ENCODE results near the gene STIL. TPM values are rescaled to one million over a fixed set of nuclear protein-coding genes. Genes with fewer than 3 reads are reported as not detected.

Gene STIL
- polyA plus RNA-seq, 1 donor (not counting 4 experiments of a cell fraction or from before 2014, with no cell fraction given) = 10.5 TPM

DNA sequence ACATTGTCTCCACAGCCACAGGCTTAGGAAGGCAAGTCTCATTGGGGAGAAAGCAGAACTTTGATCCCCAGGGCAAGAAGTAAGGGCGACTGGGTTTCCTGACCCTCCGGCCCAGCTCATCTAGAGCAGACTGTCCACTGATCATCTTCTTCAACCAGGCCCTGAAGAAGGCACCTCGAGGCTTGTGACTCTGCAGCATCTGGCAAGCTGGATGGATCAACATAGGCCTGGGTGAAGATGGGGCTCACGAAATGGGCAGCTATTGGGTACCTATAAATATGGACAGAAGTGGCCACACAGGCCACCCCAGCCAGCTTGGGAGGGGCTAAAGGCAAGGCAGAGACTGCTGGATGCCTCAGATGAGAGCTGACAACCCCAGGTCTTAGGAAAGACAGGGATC lies 94.9 kb downstream of the STIL start:
- no peak overlapping the region for H3K4me3 ChIP-seq (ENCODE audit: control insufficient read depth in 2 of 3, extremely low read depth in 1 of 3, insufficient read depth in 2 of 3, low read depth in 1 of 3, low read length in 3 of 3)
- dilution Hi-C loops (cut with MboI; ENCODE audit: extremely low pct_ligation_motif_present, low sequenced_read_pairs) = no loop called here
- peaks cover 16% of the 10 kb centered on the region for H3K27me3 ChIP-seq (ENCODE audit: control insufficient read depth, extremely low read depth, insufficient read depth, low read length)

DNA sequence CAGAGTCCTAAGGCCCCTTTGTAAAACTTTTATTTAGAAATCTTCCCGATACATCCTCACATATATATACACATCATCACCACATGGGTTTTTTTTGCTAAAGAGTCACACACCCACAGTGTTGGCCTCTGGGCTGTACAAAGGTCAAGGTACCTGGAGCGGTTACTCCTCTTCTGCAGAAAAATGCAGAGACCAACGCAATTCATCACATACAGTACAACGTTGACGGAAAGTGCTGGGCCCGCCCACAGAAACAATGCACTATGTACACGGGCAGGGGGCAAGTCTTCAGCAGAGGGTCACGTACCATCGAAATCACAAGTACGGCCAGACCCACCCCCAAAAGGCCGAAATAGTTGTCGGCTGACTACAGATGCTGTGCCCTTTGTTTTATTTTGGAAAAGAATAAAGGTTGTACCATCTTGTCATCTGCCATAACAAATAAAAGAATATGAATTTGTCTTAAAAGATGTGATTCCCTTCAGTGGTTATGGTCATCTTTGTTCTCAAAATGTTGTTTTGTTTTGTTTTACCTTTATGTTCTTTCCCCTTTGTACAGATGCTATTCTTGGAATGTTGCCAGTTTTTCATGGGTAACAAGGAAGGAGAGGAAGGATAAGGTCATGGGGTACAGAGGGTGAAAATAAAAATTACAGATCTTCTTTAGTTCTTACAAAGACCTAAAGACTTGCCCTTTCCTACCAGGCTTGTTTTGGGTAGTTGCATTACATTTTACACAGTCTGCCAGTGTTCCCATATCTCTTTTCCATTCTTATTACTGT lies 97.5 kb downstream of the STIL start:
- Histone ChIP-seq H3K4me2 (ENCODE audit: control insufficient read depth, extremely low read depth, insufficient read depth, low read depth, low read length) (no peak overlapping the region), H2AFZ (ENCODE audit: control insufficient read depth, low read length) (no peak overlapping the region), H3K27me3 (ENCODE audit: control insufficient read depth, extremely low read depth, insufficient read depth, low read length) (no peaks in the 10 kb centered on the region), H3K4me1 (ENCODE audit: control insufficient read depth, extremely low read depth, insufficient read depth, low read length) (no peaks in the 10 kb centered on the region), H3K27ac (ENCODE audit: control insufficient read depth, insufficient read depth, low read length) (no peak overlapping the region), H3K9me3 (ENCODE audit: control insufficient read depth, low read depth, low read length) (no peaks in the 10 kb centered on the region), H3K79me2 (ENCODE audit: control insufficient read depth, insufficient read depth, low read length) (no peaks in the 10 kb centered on the region), H3K4me3 (ENCODE audit: control insufficient read depth in 2 of 3, extremely low read depth in 1 of 3, insufficient read depth in 2 of 3, low read depth in 1 of 3, low read length in 3 of 3) (no peak overlapping the region), H4K20me1 (ENCODE audit: control insufficient read depth, extremely low read depth, insufficient read depth, low read length) (no peaks in the 10 kb centered on the region), H3K9ac (ENCODE audit: control insufficient read depth, extremely low read depth, insufficient read depth, low read length) (no peak overlapping the region), H3K36me3 (ENCODE audit: control insufficient read depth in 2 of 2, extremely low read depth in 1 of 2, insufficient read depth in 2 of 2, low read length in 2 of 2) (no peaks in the 10 kb centered on the region), H3K9me1 (ENCODE audit: control insufficient read depth, extremely low read depth, insufficient read depth, low read length) (no peaks in the 10 kb centered on the region)
- TF ChIP-seq, protein P1, sequence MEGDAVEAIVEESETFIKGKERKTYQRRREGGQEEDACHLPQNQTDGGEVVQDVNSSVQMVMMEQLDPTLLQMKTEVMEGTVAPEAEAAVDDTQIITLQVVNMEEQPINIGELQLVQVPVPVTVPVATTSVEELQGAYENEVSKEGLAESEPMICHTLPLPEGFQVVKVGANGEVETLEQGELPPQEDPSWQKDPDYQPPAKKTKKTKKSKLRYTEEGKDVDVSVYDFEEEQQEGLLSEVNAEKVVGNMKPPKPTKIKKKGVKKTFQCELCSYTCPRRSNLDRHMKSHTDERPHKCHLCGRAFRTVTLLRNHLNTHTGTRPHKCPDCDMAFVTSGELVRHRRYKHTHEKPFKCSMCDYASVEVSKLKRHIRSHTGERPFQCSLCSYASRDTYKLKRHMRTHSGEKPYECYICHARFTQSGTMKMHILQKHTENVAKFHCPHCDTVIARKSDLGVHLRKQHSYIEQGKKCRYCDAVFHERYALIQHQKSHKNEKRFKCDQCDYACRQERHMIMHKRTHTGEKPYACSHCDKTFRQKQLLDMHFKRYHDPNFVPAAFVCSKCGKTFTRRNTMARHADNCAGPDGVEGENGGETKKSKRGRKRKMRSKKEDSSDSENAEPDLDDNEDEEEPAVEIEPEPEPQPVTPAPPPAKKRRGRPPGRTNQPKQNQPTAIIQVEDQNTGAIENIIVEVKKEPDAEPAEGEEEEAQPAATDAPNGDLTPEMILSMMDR (optimal IDR thresholded peaks at IDR 0.05 in 1 of 3, IDR thresholded peaks at IDR 0.05 in 1 of 3, conservative IDR thresholded peaks at IDR 0.05 in 1 of 3; ENCODE audit: extremely low read depth in 1 of 3, insufficient read depth in 2 of 3, low read length in 3 of 3) = no peak
- no peak for TF ChIP-seq EZH2 (IDR thresholded peaks at IDR 0.05; ENCODE audit: low read length)
- no peak for DNase-seq (ENCODE audit: low read depth, low spot score)
- dilution Hi-C loops (cut with MboI; ENCODE audit: extremely low pct_ligation_motif_present, low sequenced_read_pairs) = no loop called here
- no peak for FAIRE-seq

More for the DNA sequence above, 94.9 kb downstream of the STIL start:
- Histone ChIP-seq H2AFZ (ENCODE audit: control insufficient read depth, low read length) (no peak overlapping the region), H3K9me3 (ENCODE audit: control insufficient read depth, low read depth, low read length) (no peaks in the 10 kb centered on the region), H3K4me1 (ENCODE audit: control insufficient read depth, extremely low read depth, insufficient read depth, low read length) (no peaks in the 10 kb centered on the region), H3K9ac (ENCODE audit: control insufficient read depth, extremely low read depth, insufficient read depth, low read length) (no peak overlapping the region), H3K27ac (ENCODE audit: control insufficient read depth, insufficient read depth, low read length) (no peak overlapping the region), H3K36me3 (ENCODE audit: control insufficient read depth in 2 of 2, extremely low read depth in 1 of 2, insufficient read depth in 2 of 2, low read length in 2 of 2) (no peaks in the 10 kb centered on the region), H3K79me2 (ENCODE audit: control insufficient read depth, insufficient read depth, low read length) (no peaks in the 10 kb centered on the region), H3K4me2 (ENCODE audit: control insufficient read depth, extremely low read depth, insufficient read depth, low read depth, low read length) (no peak overlapping the region), H4K20me1 (ENCODE audit: control insufficient read depth, extremely low read depth, insufficient read depth, low read length) (no peaks in the 10 kb centered on the region), H3K9me1 (ENCODE audit: control insufficient read depth, extremely low read depth, insufficient read depth, low read length) (no peaks in the 10 kb centered on the region)
- DNase-seq (ENCODE audit: low read depth, low spot score) (no peak), FAIRE-seq (no peak)
- TF ChIP-seq, protein P1 (optimal IDR thresholded peaks at IDR 0.05 in 1 of 3, IDR thresholded peaks at IDR 0.05 in 1 of 3, conservative IDR thresholded peaks at IDR 0.05 in 1 of 3; ENCODE audit: extremely low read depth in 1 of 3, insufficient read depth in 2 of 3, low read length in 3 of 3) = no peak

Data from keratinocyte (primary cell).